GM18519 (cell line): ENCODE measurements around the gene FAM174C.

Experiments
- ATAC-seq: cut with Tn5 transposase; IDR thresholded peaks from one replicate; pipeline ENCODE4 v1.9.1; 2021; ENCODE audit warnings: mild to moderate bottlenecking, moderate library complexity; ENCODE audit not compliant: unreplicated experiment, low FRiP score

The FAM174C gene

GRCh38 chr19:1284293-1284978 is 9.1 kb downstream of the FAM174C start:
- no peak for ATAC-seq

- no peak for ATAC-seq
These were observed 9.8 kb downstream of the FAM174C start for GRCh38 chr19:1284979-1285736.

- no peak for ATAC-seq
These were observed 10.5 kb downstream of the FAM174C start, which contains the start of gene EFNA2 for GRCh38 chr19:1285737-1286360. Gene EFNA2, plus strand, starts transcription at chr19:1285873. Its CDS starts 296 bp downstream, at chr19:1286169.

- ATAC-seq = no peak
These were observed 11.4 kb downstream of the FAM174C start for GRCh38 chr19:1286487-1287353.

- no peak for ATAC-seq
These were observed 12.3 kb downstream of the FAM174C start for GRCh38 chr19:1287354-1288225.

- no peak for ATAC-seq
These were observed 12.9 kb downstream of the FAM174C start for GRCh38 chr19:1288226-1288612.

- no peak for ATAC-seq
These were observed 13.7 kb downstream of the FAM174C start for GRCh38 chr19:1288833-1289685.

GRCh38 chr19:1289686-1290025 is 14.3 kb downstream of the FAM174C start:
- ATAC-seq = no peak

- ATAC-seq = no peak
These were observed 14.9 kb downstream of the FAM174C start for GRCh38 chr19:1290196-1290702.

GRCh38 chr19:1290703-1291651 is 15.6 kb downstream of the FAM174C start:
- ATAC-seq = no peak

- ATAC-seq = no peak
These were observed 16.6 kb downstream of the FAM174C start for GRCh38 chr19:1291761-1292418.

- ATAC-seq = no peak
These were observed 17.3 kb downstream of the FAM174C start for GRCh38 chr19:1292419-1293151.

- no peak for ATAC-seq
These were observed 18.7 kb downstream of the FAM174C start for GRCh38 chr19:1293782-1294604.

GRCh38 chr19:1294688-1295087 is 19.4 kb downstream of the FAM174C start:
- no peak for ATAC-seq

- ATAC-seq = no peak
These were observed 20.1 kb downstream of the FAM174C start for GRCh38 chr19:1295169-1296012.
